ENCODE data around the gene E2F6.

The E2F6 gene

DNA sequence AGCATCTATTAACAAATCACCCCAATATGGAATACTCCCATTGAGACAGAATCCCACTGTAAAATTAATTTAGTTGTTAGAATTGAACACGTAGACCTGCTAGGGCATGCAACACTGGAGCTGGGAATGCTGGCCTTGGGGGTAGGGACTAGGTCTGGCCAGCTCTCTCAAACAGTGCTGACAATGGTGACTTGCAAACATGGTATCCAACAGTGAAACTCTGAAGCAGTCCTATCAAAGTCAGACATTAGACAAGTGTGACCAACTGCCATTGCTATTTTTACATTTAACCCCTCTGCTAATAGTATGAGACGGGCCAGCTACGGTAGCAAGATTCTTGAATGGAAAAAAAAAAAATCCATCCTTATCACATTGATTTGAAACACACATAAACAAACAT is 7.2 kb downstream of the E2F6 start:
- DNase-seq (ENCODE audit: low read depth in 2 of 2), result no peak

- no peak for DNase-seq (ENCODE audit: low read depth in 2 of 2)
Observed at GRCh38 chr2:11457935-11458334, 8.0 kb downstream of the E2F6 start.

DNA sequence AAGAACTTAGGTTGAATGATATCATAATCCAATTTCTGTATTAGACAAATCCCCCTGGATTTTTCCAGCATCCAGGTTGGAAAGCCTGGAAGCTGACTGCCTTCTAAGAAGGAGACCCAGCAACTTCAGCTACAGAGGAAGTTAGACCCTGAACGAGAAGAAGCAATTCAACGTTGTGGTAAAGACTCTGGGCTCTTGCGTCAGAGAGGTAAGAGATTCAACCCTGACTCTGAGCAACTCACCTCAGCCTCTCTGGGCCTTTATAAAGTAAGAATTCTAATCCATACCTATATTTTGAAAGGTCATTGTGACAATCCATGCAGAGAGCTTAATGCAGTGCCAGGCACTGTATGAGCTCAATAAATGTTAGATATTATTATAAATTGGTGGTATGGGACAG is 9.7 kb downstream of the E2F6 start:
- DNase-seq (ENCODE audit: low read depth in 2 of 2), result no peak

DNA sequence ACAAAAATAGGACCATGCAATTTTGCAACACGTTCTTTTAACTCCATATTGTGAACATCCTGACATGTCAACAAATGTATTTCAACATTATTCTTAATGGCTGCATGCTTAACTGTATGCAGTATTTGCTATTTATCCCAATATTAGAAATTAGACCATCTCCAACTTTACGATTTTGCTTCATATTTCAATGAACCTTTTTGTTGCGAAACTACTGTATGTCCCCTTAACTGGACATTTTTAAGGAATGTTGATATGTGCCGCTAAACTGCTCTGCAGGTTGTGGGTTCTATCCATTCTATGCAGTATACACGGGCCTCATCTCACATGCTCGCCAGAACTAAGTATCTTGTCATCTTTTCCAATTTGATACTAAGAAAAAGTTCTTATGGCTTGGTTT is 11.1 kb downstream of the E2F6 start:
- no peak for DNase-seq (ENCODE audit: low read depth in 2 of 2)

DNA sequence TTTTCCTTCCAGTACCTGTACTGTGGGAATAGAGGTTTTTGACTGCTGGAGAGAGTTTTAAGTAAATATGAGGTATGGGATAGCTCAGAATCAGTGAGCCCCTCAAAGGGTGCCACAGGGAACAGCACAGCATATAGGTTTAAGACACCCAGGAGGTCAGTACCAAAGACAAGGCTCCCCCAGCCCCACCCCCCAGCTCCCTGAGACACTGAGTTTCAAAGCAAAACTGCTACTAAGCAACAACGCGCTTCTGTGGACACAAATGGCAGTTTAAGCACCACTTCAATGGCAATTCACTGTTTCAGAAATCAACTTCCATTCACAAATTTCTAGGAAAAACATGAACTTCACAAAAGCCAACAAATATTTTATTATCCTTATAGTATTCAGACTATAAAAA is 15.2 kb downstream of the E2F6 start:
- DNase-seq (ENCODE audit: low read depth in 2 of 2), result no peak

GRCh38 chr2:11446733-11447248 is 19.2 kb downstream of the E2F6 start:
- no peak for DNase-seq (ENCODE audit: low read depth in 2 of 2)

DNA sequence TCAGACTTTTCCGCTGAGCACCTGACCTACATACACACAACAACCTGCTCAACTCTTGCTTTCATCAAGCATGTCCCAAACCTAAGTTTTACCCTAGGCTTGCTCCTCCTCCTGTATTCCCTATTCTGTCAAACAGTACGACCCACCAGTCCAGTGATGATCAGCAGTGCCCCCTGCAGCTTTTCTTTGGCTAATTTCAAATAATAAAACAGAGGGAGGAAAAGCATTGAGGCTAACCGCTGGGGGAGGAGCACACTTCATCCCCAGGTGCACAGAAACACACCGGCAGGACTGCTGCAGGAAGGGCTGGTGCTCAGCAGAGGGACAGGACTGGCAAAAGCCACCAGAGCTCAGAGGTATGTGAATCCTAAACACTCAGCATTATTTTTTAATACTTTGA is 21.2 kb downstream of the E2F6 start:
- no peak for DNase-seq (ENCODE audit: low read depth in 2 of 2)

- no peak for DNase-seq (ENCODE audit: low read depth in 2 of 2)
Observed at GRCh38 chr2:11438555-11439080, 27.3 kb downstream of the E2F6 start.

- DNase-seq (ENCODE audit: low read depth in 2 of 2), result no peak
Observed at GRCh38 chr2:11437602-11438001, 28.4 kb downstream of the E2F6 start.

- DNase-seq (ENCODE audit: low read depth in 2 of 2), result no peak
Observed at GRCh38 chr2:11435036-11435435, 30.9 kb downstream of the E2F6 start.

GRCh38 chr2:11434443-11434842 is 31.5 kb downstream of the E2F6 start:
- no peak for DNase-seq (ENCODE audit: low read depth in 2 of 2)

DNA sequence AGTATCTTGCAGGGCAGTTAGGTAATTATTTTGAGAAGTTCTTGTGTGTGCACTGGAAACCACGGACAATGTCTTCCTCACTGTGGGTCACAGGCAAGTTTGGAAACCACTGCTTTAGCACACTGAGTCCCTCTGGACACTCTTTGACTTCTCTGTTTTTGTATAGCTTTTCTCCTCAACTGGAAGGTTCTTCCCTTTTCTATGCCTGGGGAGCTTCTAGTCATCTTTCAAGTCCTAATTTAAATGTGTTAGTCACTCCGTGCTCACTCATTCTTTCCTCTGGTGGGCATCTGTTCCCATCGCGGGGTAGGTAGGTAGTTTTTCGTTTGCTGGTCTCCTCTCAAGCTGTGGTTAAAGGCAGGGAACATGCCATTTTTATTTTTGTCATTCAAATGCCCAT is 32.1 kb downstream of the E2F6 start:
- DNase-seq (ENCODE audit: low read depth in 2 of 2), result no peak

DNA sequence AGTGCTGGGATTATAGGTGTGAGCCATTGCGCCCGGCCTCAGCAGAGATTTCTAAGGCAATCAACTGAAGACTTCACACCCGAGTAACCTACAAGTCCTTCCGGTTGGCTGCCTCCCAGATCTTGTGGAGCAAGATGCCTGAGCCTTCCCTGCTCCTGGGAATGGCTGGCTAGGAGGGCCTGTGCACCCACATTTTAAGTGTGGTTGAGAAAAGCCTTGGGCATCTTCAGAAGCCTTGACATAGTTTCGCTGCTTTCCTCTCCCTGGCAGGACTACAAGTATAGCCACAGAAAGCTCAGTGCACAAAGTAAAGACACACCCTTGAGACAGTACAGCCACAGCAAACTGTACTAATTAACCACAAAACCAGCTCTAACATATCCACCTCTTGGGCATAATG is 35.2 kb downstream of the E2F6 start:
- DNase-seq (ENCODE audit: low read depth in 2 of 2), result no peak

DNA sequence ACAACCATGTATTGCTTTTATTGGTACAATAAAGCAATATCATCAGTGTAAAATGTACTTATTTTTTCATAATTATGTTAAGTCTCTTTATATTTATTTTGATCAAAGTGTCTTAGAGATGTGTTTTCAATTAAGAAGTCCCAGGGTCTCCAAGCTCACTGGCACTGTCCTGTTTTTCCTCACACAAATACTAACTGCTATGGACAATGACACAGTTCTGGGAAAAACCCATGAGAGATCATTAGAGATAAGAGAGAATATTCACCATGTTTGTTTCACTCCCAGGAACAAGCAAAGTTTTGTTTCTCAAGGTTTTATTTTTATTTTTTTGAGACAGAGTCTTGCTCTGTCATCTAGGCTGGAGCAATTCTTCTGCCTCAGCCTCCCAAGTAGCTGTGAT is 38.7 kb downstream of the E2F6 start:
- no peak for DNase-seq (ENCODE audit: low read depth in 2 of 2)

DNA sequence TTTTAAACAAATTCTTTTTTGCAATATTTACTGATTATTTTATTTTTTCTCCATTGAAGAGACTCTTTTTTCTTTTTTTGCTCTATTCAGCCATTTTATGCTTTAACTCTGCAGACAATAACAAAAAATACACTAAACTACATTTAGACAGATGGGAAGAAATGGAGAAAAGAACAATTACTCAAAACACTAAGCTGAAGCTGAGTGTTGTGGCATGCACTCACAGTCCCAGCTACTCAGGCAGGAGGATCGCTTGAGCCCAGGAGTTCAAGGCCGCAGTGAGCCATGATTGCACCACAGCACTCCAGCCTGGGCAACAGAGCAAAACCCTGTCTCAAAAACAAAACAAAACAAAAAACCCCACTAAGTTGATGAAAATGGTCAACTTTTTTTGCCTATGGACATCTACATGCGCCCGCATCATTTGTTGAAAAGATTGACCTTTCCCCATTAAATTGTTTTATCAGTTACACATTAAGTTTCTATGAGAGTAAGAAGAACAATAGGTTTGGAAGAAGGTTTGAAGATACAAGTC is 43.0 kb downstream of the E2F6 start:
- no peak for DNase-seq (ENCODE audit: low read depth in 2 of 2)

DNA sequence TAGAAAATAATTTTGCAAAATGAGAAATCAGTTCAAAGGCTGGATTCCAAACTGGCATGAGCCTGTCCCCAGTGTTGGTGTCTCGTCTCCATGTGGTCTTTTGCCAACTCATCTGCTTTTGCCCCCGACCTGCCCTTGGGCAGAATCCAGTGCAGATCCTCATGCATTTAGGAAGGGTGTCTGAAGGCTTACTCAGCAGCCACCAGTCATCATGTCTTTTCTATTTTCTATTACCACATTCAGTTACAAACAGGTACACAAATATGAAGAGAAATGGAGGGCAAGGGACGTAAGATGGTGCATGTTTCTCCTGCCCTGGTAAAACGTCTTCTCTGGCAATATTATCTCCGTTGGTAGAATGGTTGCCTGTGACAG is 43.5 kb downstream of the E2F6 start:
- no peak for DNase-seq (ENCODE audit: low read depth in 2 of 2)

- no peak for DNase-seq (ENCODE audit: low read depth in 2 of 2)
Observed at GRCh38 chr2:11421863-11422490, 44.0 kb downstream of the E2F6 start.

DNA sequence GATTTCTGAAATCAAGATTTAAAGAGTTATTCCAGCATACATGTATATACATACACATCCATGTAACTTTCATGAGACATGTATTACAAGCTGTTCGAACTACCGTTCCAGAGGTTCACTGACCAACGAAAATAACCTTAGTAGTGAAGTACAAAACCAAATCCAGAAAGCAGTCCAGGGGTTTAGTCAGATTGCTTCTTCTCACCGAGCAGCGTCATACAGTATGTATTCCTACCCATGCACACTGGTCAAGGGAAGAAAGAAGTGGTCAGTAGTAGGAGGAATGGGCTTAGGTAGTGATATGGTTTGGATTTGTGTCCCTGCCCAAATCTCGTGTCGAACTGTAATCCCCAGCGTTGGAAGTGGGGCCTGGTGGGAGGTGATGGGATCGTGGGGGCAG is 45.3 kb downstream of the E2F6 start:
- DNase-seq (ENCODE audit: low read depth in 2 of 2), result no peak

GRCh38 chr2:11420190-11420589 is 45.8 kb downstream of the E2F6 start:
- no peak for DNase-seq (ENCODE audit: low read depth in 2 of 2)

DNA sequence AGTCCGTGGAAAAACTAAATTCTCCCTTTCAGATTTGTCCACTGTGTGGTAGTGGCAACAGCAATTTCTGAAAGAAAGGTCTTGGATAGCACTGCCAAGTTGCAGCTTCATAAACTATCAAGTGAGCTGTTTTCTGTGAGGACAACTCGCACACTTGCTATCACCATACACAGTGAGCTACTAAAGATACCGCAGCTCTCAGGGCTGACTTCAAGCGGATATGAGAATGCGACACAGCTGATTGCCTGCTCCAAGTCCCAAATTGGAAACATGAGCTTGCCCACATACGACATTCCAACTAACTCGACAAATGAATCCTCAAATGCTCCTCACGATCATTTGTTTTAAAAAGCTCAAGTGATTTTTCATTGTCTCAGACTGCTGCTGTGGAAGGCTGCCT is 46.2 kb downstream of the E2F6 start:
- no peak for DNase-seq (ENCODE audit: low read depth in 2 of 2)

GRCh38 chr2:11417946-11418585 is 47.9 kb downstream of the E2F6 start:
- DNase-seq (ENCODE audit: low read depth in 2 of 2), result no peak

GRCh38 chr2:11416931-11417330 is 49.0 kb downstream of the E2F6 start:
- DNase-seq (ENCODE audit: low read depth in 2 of 2), result no peak

- DNase-seq (ENCODE audit: low read depth in 2 of 2), result no peak
Observed at GRCh38 chr2:11416186-11416585, 49.8 kb downstream of the E2F6 start.
